Right renal cortex interstitium (tissue), 3 donors: ENCODE data around the gene PLAC1. TPM values are rescaled to one million over a fixed set of nuclear protein-coding genes. Genes with fewer than 3 reads are reported as not detected.

ENCODE experiments used
- DNase-seq, 3 donors: peaks; one replicate each; pipeline ENCODE4 v3.0.0-alpha.2; 2013; ENCODE audit warnings: low read depth in 3 of 3, low spot score in 2 of 3
- polyA plus RNA-seq, 3 donors: library from polyadenylated mRNA; unstranded; fragments of 120-200 nt; gene quantifications; one replicate each; pipeline ENCODE4 v1.2.1, GENCODE V29; 2013; ENCODE audit not compliant: insufficient read length in 3 of 3

Gene PLAC1
- polyA plus RNA-seq, 3 donors: 5.1 to 7.2 (median 5.8) TPM

DNA sequence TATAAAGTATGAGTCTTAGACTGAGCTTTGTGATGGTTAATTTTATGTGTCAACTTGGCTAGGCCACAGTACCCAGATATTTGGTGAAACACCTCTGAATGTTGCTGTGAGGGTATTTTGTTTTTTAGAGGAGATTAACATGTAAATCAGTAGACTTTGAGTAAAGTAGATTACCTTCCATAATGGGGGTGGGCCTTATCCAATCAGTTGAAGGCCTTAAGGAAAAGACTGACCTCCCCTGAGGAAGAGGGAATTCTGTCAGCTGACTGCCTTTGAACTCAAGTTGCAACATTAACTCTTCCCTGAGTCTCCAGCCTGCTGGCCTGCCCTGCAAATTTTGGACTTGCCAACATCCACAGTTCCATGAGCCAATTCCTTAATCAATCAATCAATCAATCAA is 66.0 kb downstream of the PLAC1 start:
- no peak for DNase-seq

DNA sequence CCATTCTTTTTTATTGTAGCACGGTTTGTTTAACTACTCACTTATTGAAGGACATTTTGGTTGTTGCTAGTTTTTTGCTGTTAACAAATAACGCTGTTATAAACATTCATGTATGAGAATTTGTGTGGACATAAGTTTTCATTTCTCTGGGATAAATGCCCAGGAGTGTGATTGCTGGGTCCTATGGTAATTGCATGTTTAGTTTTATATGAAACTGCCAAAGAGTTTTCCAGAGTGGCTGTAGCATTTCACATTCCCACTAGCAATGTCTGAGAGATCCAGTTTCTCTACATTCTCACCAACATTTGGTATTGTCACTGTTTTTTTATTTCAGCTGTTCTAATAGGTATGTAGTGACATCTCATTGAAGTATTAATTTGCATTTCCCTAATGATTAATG is 66.8 kb downstream of the PLAC1 start:
- no peak for DNase-seq

DNA sequence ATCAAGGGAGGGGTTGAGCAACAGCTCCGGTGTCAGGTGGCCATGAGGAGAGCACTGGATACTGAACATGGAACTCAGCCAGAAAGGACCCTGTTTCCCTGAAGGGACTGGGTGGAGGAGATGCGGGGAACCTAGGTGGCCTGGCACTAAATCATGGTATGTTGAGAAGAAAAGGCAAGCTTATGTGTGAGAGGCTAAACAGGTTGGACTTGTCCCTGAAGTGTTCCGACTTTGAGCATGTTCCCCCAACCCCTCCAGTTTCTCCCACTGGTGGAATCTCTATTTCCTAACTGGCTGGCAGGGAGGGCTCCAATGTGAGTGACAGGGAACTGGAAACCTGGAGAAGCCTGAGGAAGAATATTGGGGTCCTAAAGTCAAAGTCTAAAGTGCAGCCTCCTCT is 69.5 kb downstream of the PLAC1 start:
- DNase-seq: no peak

DNA sequence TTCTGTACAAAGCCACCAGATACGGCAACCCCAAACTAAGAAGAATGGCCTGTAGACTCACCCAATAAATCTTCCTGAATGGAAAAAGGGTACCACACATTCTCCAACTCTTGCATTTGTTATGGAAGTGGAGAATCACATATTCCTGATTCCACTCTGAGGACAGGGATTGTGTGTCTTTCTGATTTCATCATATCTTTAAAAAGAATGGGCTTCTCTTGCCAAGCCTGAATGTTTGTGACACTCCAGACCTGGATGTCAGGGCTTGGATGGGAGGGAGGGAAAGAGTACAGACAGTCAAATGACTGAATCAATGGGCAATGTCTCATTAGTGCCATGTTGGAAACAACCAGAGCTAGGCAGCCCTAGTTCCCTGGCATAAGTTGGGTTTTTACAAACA is 77.4 kb downstream of the PLAC1 start:
- no peak for DNase-seq

DNA sequence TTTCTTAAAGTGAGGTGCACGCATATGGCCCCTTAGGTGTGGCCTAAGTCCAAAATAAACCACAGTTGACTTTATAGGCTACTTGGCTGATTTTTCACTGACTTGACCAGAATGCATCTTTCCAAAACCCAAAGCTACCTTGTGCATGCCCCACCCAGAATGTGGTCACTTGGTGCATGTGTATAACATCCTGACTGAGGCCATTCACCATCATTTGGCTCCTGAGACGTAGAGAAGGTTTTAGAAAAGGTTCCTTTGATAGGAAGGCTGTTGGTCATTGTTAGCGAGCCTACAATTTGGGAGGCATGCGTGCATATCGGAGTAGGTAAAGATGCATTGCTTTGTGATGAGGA is 84.6 kb downstream of the PLAC1 start:
- DNase-seq: no peak

DNA sequence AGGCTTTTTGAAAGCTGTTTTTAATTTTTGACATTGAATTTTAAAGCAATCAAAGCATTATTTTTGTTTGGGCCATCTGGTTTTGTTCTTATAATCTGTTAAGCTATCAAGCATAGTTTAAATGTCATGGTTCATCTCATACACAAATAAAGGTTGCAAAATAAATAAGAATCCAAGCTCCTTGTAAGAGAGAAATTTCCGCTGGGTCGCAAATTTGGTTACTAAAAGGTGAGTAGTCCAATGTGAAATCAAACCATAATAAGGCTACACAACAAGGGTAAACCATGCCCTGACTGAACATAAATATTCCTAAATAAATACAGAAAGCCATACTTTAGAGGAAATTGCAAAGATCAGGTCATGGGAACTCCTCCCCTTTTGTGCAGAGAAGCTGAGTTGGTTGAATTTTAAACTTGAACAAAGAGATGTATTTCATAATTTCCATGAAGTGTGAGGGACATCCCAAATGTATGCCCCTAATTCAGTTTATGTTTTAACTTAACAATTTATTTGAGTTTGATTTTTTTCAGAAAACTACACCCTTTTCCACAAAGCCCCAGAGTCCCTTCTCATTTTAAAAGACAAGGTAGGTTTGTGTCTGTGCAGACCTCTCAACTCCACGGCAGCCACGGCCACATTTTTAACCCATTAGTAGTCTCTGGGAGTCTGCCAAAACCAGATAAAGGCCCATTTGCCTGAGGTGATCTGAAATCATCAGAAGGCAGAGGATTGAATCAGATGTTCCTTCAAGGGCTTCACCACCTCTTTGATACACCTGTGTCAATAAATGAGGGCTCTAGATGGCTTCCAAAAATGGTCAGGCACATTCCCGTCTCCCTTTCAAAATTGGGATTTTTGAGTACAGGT is 85.2 kb downstream of the PLAC1 start:
- DNase-seq: no peak

DNA sequence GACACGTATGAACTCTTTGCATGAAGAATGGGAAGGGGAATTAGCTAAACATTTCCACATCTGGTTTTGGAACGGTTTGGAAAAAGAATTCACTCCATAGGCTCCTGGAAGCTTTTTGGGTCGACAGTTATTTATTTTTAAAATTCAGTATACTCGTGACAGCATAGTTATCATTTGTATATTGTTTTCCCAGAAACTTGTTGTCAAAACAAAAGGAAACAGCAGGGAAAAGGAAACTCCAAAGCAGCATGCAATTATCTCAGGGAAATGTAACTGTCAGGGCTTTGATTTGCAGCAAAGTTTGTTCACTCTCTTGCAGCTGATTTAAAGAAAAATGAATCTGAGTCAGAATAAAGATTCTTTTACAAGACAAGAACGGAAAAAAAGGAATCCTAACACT is 86.5 kb downstream of the PLAC1 start:
- DNase-seq: no peak

DNA sequence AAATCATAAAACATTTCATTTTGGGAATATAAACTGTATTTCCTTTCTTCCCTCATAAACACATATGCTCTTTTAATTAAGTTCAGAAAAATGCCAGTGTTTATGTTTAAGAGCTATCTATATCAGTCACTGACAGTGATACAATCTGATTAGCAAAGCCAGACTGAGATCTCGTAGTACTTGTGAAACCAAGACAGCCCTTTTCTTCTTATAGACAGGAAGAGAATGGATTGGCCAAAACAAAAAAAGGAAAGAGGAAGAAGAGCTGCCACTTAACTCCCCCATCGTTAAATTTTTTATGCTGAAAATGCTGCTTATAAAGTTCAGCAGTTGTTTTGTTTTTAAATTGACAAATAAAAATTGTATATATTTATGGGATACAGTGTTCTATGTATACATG is 87.4 kb downstream of the PLAC1 start:
- no peak for DNase-seq

DNA sequence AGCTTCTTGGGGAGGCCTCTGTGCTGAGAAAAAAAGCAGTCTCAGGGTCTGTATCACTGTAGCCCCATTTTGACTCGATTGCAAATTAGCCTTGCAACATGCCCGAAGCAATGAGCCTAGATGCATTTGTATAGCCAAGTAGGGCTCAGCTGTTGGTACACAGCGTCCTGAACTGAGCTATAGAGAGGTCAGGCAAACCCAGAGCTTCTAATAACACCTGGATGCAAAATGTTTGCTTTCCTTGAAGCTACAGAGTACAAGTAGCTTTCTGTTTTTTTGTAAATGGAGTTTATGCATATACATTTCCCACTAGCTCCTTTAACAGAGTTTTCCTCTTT is 87.8 kb downstream of the PLAC1 start:
- DNase-seq: no peak

DNA sequence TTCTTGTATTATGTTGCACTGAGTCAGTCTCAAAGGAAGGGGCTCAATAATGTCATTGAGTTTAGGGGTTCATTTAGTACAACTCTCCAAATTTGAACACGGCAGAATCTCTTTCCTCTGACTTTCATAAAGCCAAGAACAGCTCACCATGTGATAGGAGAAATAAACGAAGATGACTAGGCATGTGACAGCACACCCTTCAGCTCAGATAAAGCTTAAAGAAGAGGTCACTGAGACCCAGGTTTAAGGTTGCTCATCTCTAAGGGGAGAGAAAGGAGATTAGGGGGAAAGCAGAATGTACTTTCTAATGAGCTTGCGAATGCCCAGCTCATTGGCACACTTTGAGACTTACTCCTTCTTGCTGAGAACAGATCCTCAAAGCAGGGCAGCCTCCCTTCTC is 89.0 kb downstream of the PLAC1 start:
- no peak for DNase-seq

DNA sequence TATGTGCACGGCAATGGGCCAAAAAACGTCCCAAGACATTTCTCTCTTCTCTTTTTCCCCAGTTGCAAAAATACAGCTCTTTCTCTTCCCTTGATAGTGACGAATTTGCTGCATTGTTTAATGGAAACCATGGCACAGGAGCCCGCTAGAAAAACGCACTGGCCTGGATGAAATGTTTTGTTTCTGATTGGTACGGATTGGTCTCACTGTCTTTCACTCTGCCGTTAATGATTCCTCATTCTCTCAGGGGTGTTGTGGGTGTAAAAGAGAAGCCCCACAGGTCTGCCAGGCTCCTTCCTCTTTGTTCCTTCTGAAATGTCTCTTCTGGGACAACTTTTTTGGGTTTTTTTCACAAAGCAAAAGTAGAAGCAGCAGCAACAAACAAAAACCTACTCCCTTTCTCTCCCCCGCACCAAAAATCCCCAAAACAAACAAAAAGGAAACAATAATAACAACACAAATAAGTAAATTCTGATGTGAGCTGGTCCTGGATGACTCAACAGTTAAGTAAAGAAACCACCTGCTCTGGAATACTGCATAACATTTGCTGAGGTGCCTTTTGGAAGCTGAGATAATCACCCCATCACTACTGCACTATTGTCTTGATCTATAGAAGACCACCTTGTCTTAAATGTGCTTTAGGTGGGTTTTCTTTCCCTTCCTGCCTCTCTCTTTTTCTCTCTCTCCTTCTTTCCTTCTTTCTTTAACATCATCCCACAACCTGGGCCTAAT is 89.8 kb downstream of the PLAC1 start:
- DNase-seq: no peak

DNA sequence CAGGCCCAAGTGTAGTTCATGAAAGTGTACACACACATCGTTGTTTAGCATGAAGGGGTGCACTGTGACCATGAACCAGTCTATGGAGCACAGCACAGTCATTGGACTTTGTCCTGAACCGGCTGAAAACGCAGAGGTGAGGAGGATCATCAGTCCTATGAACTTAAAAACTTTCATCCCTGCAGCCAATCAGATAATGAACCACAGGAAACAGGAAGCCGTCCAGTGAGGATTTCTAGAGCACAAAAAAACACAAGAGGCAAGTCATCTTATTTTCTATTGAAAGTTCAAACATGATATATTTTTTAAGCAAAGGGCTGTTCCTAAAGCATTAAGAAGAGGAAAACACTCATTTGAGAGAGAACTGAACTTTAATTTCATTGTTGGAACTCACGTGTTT is 91.8 kb downstream of the PLAC1 start:
- DNase-seq: no peak

DNA sequence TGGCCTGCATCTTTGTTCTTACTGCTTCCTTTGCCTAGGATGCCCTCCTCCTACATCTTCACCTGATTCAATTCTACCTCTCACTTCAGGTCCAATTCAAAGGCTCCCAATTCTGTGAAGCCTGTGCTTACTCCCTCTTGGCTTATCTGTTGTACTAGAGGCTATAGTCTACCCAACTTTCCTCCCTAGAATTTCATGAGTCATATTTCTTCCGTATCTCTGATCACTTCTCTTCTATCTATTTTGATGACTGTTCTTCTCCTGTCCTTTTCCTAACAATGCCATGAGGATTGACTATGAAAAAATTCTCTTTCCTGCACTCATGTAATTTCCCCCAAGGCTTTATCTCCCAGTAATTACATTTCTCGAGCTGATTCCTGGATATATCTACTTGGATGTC is 96.3 kb downstream of the PLAC1 start:
- no peak for DNase-seq

DNA sequence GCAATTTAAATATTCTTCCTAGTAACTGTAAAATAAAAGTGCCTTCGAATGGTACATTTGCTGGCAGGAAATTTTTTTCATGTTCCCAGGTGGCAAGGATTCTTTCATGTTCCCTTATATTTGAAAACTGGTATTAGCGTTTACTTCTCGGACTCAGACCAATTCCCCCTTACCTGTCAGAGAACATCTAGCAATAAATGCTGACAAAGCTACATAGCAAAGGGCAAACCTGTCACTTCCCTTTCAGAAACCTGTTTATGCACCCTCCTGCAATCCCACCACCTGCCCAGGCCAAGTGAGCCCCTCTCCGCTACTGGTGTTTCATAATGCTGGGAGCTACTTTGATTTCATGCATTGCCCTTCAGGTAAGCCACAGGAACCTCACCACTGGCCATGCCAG is 100.1 kb downstream of the PLAC1 start:
- no peak for DNase-seq

DNA sequence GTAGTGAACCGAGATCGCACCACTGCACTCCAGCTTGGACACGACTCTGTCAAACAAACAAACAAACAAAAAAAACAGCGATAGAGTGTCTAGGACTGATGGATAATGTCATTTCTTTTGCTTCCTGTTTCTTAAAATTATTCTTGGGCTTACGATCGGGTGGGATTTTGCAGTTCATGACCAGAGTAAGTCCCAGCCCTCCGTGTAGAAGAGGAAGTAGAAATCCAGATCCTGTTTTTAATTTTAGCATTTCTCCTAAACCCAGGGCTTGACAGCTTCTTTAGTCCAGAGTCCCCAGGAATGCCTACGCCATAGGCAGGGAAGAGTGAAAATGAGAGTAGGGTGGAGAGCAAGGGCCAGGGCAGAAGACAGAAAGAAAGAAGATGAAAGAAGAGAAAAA is 104.0 kb downstream of the PLAC1 start:
- no peak for DNase-seq

DNA sequence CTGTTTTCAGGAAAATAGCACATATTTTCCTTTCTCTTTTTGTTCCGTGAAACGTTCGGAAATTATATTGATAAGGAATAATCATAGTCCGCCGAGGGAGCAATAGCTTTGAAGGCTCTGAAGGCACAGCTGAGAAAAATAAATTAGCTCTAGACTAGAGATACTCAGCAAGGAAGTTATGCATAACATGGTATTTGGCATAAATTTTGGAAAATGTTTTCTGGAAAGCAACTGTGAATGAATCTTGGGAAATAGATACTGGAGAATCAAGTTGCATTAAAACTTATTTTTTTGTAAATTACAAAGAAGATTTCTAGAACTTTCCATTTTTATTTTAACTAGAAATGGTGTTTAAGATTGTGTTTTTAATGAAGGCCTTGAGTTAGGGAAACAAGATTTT is 105.9 kb downstream of the PLAC1 start:
- no peak for DNase-seq

DNA sequence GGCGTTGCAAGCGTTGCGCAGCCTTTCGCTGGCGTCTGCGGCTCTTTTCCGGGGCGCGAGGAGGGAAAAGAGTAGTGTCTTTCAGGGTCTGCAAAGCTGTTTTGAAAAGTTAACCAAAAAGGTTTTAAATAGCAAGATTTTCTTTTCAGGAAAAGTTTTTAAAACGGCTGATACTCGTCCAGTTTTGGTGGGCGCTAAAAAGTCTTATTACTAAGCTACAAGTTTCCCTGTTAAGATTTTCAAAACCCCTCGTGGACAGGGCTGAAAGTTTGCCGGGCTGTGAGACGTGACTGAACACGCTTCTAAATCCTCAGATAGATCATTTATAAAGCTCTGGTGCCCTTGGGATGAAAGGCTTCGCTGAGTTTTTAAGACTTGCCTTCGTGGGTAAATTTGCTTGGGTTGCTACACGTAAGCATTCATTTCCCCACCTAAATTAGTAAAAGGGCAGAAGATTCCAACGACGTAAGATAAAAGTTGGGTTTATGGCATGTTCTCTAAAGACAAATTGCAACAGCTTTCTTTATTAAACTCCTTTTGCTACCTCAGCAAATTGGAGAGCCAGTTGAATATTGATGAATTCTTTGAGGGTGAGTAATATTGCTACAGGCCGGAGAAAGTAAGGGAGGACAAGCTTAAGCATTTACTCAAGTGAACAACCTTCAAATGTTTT is 106.8 kb downstream of the PLAC1 start:
- DNase-seq: no peak

DNA sequence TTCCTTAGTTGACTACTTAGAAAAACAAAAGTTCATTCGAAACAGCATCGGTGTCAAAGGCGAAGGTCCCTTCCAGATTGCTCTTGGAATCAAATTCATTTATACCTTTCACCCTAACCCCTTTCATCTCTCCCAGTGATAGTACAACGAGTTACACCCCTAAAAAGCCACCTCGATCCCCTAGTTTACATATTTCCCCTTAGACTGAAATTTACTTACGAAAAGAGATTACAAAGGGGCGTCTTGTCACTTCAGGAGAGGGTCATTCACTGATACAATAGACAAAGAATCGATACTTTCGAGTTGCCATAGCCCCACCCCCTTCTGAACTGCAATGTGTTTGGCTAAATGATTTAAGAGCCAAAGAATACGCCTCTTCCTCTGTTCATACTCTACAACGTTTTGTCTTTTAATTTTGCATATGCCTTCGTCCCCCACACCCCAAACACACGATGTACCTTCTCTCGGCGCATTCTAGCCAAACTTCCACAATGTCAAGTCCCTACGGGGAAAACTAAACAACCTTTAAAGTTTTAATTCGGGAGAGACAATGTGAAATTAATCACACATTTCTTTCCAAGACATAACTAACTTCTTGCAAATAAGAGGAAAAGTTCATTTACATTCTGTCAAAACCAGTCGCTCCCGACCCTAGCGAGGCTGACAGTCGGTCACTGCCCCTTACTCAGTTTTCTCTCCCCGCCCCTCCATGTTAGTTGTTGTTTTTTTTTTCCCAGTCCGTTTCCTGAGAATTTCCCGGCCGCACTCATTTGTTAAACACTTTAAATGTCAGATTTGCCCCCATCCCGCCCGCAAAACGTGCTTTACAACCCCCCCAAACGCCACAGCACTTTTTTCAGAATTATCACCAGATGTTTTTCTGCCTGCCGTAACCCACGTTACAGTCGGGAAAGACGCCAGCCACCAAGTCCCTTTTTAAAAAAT is 109.7 kb downstream of the PLAC1 start:
- no peak for DNase-seq

DNA sequence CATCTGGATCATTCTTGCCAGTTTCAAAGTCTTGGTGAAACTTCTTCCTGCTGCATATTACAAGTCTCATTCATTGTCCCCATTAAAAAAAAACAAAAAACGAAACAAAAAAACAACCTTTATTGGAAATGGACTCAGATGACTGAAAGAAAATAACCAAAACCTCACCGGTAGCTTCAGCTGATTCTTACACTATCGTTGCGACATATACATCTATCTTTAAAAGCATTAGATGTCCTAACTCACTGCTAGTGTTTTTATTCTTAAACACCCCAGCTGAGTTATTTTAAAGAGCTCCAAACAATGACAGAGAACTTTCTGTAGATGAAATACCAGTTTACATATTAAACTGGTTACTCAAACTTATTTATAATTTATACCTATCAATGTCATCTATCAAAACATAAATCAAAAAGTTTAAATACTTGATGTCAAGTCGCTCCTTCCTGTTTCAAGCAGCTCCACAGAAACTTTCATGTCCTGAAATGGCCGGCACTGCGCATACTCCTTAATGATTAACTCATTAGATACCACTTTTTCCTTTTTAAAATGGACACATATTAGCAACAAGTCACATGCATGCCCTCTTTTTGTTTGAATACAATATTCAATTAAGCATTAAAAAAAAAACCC is 111.1 kb downstream of the PLAC1 start:
- DNase-seq: no peak

DNA sequence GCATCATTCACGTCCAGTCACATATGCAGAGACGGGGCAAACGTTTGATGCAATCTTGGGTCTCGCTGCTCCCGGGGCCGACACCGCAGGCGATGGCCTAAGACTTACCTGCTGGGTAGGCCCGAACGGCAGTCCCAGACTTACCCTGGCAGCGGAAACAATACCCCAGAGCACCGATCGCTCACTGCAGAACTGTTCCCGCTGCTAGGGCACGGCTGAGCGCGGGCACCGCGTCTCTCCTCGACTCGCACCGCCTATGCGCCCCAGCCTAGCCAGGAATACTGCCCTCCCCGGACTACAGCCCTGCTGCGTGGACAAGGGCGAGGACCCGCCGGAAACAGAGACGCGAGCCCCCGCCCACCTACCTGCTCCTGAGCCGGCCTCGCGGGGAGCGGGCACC is 112.1 kb downstream of the PLAC1 start:
- DNase-seq: no peak
